Measurements from ENCODE around the gene APOO.
A peak's percentile ranks its signal among the peaks of the same experiment; 100 is the strongest.

The APOO gene

GRCh38 chrX:23789386-23790154, 118.2 kb downstream of the APOO start:
- no peak for TF ChIP-seq CTCF (IDR thresholded peaks at IDR 0.05)
- Mint-ChIP-seq H3K27me3 (ENCODE audit: low read depth, poor library complexity) (peaks cover 3% of the 10 kb centered on the region), H3K4me3 (no peak overlapping the region), H3K27ac (peak overlapping the region; percentile 84), H3K9me3 (no peaks in the 10 kb centered on the region), H3K4me1 (peaks cover 59% of the 10 kb centered on the region), H3K36me3 (ENCODE audit: low read depth) (peaks cover 24% of the 10 kb centered on the region)
- DNase-seq = peak; percentile 35

- Mint-ChIP-seq H3K4me1 (peaks cover 63% of the 10 kb centered on the region), H3K27ac (no peak overlapping the region), H3K27me3 (ENCODE audit: low read depth, poor library complexity) (peaks cover 3% of the 10 kb centered on the region), H3K9me3 (no peaks in the 10 kb centered on the region), H3K4me3 (no peak overlapping the region), H3K36me3 (ENCODE audit: low read depth) (peaks cover 30% of the 10 kb centered on the region)
- no peak for TF ChIP-seq CTCF (IDR thresholded peaks at IDR 0.05)
- DNase-seq = no peak
These were observed 118.8 kb downstream of the APOO start for GRCh38 chrX:23788946-23789345.

GRCh38 chrX:23788521-23788920, 119.2 kb downstream of the APOO start:
- H3K27me3 Mint-ChIP-seq (ENCODE audit: low read depth, poor library complexity) = peaks cover 3% of the 10 kb centered on the region
- TF ChIP-seq CTCF (IDR thresholded peaks at IDR 0.05) = no peak
- H3K4me3 Mint-ChIP-seq = no peak overlapping the region
- peaks cover 33% of the 10 kb centered on the region for H3K36me3 Mint-ChIP-seq (ENCODE audit: low read depth)
- peak overlapping the region; percentile 63 for H3K27ac Mint-ChIP-seq
- no peaks in the 10 kb centered on the region for H3K9me3 Mint-ChIP-seq
- no peak for DNase-seq
- peaks cover 66% of the 10 kb centered on the region for H3K4me1 Mint-ChIP-seq

- Mint-ChIP-seq H3K4me1 (peaks cover 60% of the 10 kb centered on the region), H3K36me3 (ENCODE audit: low read depth) (peaks cover 33% of the 10 kb centered on the region), H3K4me3 (no peak overlapping the region), H3K27me3 (ENCODE audit: low read depth, poor library complexity) (peaks cover 3% of the 10 kb centered on the region), H3K27ac (no peak overlapping the region), H3K9me3 (no peaks in the 10 kb centered on the region)
- DNase-seq = no peak
- TF ChIP-seq CTCF (IDR thresholded peaks at IDR 0.05) = no peak
These were observed 120.0 kb downstream of the APOO start for GRCh38 chrX:23787745-23788118.

- peaks cover 57% of the 10 kb centered on the region for H3K4me1 Mint-ChIP-seq
These were observed 121.4 kb downstream of the APOO start for GRCh38 chrX:23786268-23786815.

More at GRCh38 chrX:23786268-23786815, 121.4 kb downstream of the APOO start:
- Mint-ChIP-seq H3K27ac (peak overlapping the region; percentile 71), H3K4me3 (no peak overlapping the region), H3K36me3 (ENCODE audit: low read depth) (peaks cover 33% of the 10 kb centered on the region), H3K9me3 (no peaks in the 10 kb centered on the region), H3K27me3 (ENCODE audit: low read depth, poor library complexity) (peaks cover 3% of the 10 kb centered on the region)
- no peak for TF ChIP-seq CTCF (IDR thresholded peaks at IDR 0.05)
- no peak for DNase-seq

All from nephron progenitor cell (in vitro differentiated cells).